ENCODE results near the gene AHCYL2.

DNA sequence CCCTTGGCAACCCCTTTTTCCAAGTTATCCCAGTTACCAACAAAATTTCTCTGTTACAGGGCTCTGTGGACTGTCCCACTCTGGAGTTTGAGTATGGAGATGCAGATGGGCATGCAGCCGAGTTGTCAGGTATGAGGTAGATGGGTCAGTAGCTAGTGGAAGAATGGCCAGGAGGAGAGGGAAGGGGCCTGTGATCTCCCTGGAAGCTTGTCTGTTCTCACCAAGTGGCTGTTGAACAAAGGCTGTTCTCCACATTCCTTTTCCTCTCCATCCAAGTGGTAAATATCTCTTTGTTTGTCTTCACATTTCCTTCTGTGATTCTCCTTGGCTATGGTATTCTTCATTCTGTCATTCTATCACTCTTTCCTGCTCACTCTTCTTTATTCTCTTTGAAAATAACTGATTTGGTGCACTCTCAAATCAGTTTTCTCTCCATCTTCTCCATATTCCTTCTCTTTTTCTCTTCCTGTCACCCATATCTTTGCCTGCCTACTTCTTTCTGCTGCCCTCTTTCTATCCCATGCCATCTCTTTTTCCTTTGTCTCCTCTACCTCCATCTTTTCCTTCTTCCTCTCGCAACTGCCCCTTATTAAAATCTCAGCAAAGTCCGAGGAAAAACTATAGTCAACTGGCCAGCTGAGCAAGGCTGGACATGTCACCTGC, 215.3 kb downstream of the AHCYL2 start:
- no peak for TF ChIP-seq POLR2A (IDR thresholded peaks at IDR 0.05)
- TF ChIP-seq, protein P1, sequence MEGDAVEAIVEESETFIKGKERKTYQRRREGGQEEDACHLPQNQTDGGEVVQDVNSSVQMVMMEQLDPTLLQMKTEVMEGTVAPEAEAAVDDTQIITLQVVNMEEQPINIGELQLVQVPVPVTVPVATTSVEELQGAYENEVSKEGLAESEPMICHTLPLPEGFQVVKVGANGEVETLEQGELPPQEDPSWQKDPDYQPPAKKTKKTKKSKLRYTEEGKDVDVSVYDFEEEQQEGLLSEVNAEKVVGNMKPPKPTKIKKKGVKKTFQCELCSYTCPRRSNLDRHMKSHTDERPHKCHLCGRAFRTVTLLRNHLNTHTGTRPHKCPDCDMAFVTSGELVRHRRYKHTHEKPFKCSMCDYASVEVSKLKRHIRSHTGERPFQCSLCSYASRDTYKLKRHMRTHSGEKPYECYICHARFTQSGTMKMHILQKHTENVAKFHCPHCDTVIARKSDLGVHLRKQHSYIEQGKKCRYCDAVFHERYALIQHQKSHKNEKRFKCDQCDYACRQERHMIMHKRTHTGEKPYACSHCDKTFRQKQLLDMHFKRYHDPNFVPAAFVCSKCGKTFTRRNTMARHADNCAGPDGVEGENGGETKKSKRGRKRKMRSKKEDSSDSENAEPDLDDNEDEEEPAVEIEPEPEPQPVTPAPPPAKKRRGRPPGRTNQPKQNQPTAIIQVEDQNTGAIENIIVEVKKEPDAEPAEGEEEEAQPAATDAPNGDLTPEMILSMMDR (IDR thresholded peaks at IDR 0.05 in 4 of 5, conservative IDR thresholded peaks at IDR 0.05 in 1 of 5): no peak

Measured in gastrocnemius medialis (tissue), 4 donors.